Stimulated activated naive CD8-positive, alpha-beta T cell treated with anti-CD3 and anti-CD28 coated beads, Interleukin-15, amount 100 ng/mL, for 72 hours (primary cell): Measurements from ENCODE around the gene SPATS2.
"Not testable (repeated sequence)": the region's sequence is repeated elsewhere in the genome, so short reads cannot be mapped to it uniquely, and the experiment has no call there.

Experiments
- ATAC-seq: fragments of 150-1000 bp; cut with Tn5 transposase; 2 replicates; pipeline ENCODE4 v1.10.0; 2021; ENCODE audit warnings: mild to moderate bottlenecking, moderate library complexity
- DNase-seq, 2 donors: peaks; one replicate each; pipeline ENCODE4 v3.0.0; 2021 to 2022
- H3K27ac Mint-ChIP-seq, 2 donors: one replicate each; pipeline ENCODE4 v1.8.0; 2022; ENCODE audit warnings: mild to moderate bottlenecking in 2 of 2, mixed read lengths in 2 of 2, moderate library complexity in 2 of 2
- H3K27me3 Mint-ChIP-seq: one replicate; pipeline ENCODE4 v1.8.0; 2022; ENCODE audit warnings: mixed read lengths
- H3K4me1 Mint-ChIP-seq: one replicate; pipeline ENCODE4 v1.8.0; 2022; ENCODE audit warnings: mild to moderate bottlenecking, mixed read lengths
- H3K4me3 Mint-ChIP-seq, 2 donors: one replicate each; pipeline ENCODE4 v1.8.0; 2022; ENCODE audit warnings: mild to moderate bottlenecking in 2 of 2, mixed read lengths in 2 of 2, moderate library complexity in 1 of 2
- H3K9me3 Mint-ChIP-seq, 2 donors: one replicate each; pipeline ENCODE4 v1.8.0; 2022; ENCODE audit warnings: mixed read lengths in 2 of 2

Gene SPATS2

GRCh38 chr12:49521389-49521788 is 154.1 kb downstream of the SPATS2 start:
- DNase-seq (no peak), ATAC-seq (no peak)
- H3K9me3 Mint-ChIP-seq = no peaks in the 10 kb centered on the region
- H3K4me1 Mint-ChIP-seq = peaks cover 10% of the 10 kb centered on the region
- no peak overlapping the region for H3K27ac Mint-ChIP-seq
- no peak overlapping the region for H3K4me3 Mint-ChIP-seq
- H3K27me3 Mint-ChIP-seq = no peaks in the 10 kb centered on the region

- H3K9me3 Mint-ChIP-seq = no peaks in the 10 kb centered on the region
- no peak overlapping the region for H3K27ac Mint-ChIP-seq
- H3K4me1 Mint-ChIP-seq = peaks cover 1% of the 10 kb centered on the region
- H3K27me3 Mint-ChIP-seq = no peaks in the 10 kb centered on the region
- H3K4me3 Mint-ChIP-seq = no peak overlapping the region
- ATAC-seq (no peak), DNase-seq (no peak)
These were observed 157.5 kb downstream of the SPATS2 start for GRCh38 chr12:49524660-49525324.

DNA sequence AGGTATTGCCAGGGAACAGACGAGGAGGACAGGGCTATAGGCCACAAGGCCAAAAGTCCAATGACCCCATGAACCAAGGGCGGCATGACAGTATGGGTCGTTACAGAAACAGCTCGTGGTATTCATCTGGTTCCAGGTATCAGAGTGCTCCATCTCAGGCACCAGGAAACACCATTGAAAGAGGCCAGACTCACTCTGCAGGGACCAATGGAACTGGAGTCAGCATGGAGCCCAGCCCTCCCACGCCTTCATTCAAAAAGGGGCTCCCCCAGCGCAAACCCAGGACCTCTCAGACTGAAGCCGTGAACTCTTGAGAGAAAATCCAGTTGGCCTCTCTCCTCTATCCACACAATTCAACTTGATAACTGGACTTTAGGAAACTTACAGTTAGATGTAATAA is 158.7 kb downstream of the SPATS2 start:
- no peak overlapping the region for H3K27ac Mint-ChIP-seq

DNA sequence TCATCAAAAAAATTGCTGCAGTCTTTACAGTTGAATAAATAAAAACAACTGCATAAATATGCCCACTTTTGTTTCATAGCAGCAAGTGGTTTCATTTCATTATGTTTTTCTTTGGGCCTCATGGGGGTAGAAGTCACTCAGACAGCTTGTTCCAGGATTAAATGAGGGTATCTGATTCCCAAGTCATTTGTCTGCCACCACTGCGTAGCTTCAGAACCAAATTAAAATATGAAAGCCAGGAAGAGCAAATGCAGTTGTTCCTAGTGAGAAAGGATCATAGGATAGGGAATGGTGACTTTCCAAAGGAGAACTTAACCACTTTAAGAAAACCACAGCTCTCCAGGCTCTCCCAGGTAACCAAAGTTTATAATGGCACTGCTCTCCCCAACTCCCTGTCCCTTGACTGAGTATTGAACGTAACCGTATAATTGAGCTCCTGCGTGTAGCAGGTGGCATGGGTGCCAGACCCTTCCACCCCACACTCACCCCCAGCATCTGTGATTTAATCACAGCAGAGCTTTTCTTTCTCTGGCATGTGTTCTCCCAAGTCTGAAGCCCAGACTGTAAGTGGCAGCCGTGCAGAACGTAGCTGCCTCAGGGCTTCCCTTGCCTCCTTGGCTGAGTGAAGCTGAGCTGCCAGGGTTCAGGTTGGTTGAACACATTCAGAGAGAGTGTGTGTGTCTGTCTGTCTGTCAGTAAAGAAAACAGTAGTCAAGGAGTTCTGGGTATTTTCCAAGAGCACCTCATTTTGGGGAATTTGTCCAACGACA is 160.3 kb downstream of the SPATS2 start:
- Mint-ChIP-seq H3K27ac (no peak overlapping the region), H3K4me1 (no peaks in the 10 kb centered on the region), H3K4me3 (no peak overlapping the region), H3K9me3 (no peaks in the 10 kb centered on the region), H3K27me3 (no peaks in the 10 kb centered on the region)
- no peak for ATAC-seq
- no peak for DNase-seq

More for the DNA sequence above, 158.7 kb downstream of the SPATS2 start:
- Mint-ChIP-seq H3K4me1 (no peaks in the 10 kb centered on the region), H3K4me3 (no peak overlapping the region), H3K9me3 (no peaks in the 10 kb centered on the region), H3K27me3 (no peaks in the 10 kb centered on the region)
- ATAC-seq (no peak), DNase-seq (no peak)

DNA sequence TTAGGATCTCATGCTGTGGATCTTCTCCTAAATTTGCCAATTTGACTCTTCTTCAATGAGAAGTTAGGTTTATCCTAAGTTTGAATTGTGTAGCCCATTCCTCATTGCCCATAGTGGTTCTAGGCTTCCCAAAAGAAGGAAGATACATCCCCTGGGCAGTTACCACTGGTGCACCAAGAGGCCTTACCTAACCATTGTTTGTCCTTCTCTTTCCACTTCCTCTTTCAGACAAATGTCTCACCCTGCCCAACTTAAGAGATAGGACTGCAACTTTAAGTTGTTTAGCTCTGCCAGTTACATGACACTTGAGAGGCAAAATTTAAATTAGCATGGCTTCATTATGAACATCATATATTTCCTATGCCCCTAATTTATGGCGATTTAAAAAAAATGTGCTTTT is 162.2 kb downstream of the SPATS2 start:
- Mint-ChIP-seq H3K27ac (no peak overlapping the region), H3K4me3 (no peak overlapping the region), H3K9me3 (no peaks in the 10 kb centered on the region), H3K27me3 (no peaks in the 10 kb centered on the region), H3K4me1 (no peaks in the 10 kb centered on the region)
- DNase-seq = no peak
- ATAC-seq = no peak

DNA sequence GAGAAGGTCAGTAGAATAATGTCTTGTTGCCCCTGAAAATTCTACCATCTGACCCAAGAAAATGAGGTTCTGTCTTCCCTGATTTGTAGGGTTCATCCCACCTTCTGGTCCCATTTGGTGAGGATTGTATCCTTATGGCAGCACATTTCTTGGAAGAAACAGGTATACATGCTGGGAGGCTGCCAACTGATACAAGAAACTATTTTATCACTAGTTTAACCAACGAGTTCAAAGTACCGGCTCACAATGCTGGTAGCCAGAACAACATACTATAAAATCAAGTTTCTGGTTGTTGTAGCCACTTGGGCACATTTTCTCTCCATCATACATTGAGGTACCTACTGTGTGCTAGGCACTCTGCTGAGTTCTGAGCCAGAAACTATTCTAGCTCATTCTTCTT is 164.5 kb downstream of the SPATS2 start:
- Mint-ChIP-seq H3K4me1 (no peaks in the 10 kb centered on the region), H3K27ac (no peak overlapping the region), H3K4me3 (no peak overlapping the region), H3K27me3 (peaks cover 16% of the 10 kb centered on the region), H3K9me3 (no peaks in the 10 kb centered on the region)
- no peak for DNase-seq
- ATAC-seq = no peak

DNA sequence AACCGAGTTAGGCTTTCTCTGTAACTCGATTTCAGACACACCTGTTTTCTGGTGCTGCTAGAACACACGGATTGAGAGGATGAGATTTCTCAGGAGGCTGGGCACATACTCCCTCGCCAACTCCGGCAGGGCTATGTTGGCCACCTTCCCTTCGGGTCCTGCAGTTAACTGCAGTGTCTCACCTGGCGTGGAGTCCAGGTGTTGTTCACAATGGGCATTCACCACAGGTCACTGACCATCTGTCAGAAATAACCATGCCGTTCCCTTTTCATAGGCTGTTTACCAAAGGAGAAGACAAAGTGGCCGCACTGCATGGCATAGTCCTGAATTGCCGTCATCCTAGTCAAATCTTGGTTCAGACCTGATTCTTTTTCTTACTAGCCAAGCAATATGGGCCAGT is 166.1 kb downstream of the SPATS2 start:
- no peak for ATAC-seq
- no peaks in the 10 kb centered on the region for H3K9me3 Mint-ChIP-seq
- peaks cover 32% of the 10 kb centered on the region for H3K27me3 Mint-ChIP-seq
- H3K27ac Mint-ChIP-seq = no peak overlapping the region
- no peak overlapping the region for H3K4me3 Mint-ChIP-seq
- no peak for DNase-seq
- H3K4me1 Mint-ChIP-seq = peaks cover 8% of the 10 kb centered on the region

DNA sequence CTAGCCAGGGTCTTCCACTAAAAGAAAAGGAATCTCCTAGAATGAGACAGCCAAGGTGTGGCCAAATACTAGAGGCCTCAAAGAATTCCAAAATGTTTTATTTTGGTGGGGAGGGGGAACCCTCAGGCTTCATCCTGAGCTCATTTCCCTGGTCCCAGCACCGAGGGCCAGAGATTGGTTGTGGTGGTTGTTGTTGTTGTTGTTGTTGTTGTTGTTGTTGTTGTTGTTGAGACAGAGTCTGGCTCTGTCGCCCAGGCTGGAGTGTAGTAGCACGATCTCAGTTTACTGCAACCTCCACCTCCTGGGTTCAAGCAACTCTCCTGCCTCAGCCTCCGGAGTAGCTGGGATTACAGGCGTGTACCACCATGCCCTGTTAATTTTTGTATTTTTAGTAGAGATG is 166.9 kb downstream of the SPATS2 start:
- not testable (repeated sequence) for H3K9me3 Mint-ChIP-seq, H3K4me1 Mint-ChIP-seq, DNase-seq, ATAC-seq, H3K27ac Mint-ChIP-seq, H3K4me3 Mint-ChIP-seq
- H3K27me3 Mint-ChIP-seq = peaks cover 32% of the 10 kb centered on the region

DNA sequence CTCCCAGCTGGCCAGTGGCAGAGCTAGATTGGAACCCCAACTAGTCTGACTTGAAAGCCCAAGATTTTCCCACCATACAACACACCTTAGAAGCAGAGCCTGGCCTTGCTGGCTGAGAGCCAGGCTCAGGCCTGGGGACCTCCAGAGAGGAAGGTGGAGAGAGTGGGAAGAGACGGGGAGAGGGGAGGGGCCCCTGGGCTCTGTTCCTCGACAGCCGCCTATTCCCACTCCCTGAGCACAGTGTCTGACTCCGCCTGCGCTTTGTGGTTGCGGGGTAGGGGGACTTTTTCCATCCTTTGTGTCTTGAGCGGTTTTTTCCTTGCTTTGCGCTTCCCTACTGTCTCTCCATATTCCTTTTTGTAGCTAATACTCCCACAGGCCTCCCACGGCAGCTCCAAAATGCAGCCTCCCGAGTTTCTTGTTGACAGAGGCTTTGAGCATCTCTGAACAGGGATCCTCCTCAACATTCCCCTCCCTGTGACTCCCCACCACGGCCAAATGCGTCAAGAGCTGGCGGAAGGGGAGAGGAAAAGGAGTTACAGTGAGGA is 167.5 kb downstream of the SPATS2 start:
- no peak overlapping the region for H3K4me3 Mint-ChIP-seq
- no peaks in the 10 kb centered on the region for H3K9me3 Mint-ChIP-seq
- ATAC-seq (no peak), DNase-seq (no peak)
- no peak overlapping the region for H3K27ac Mint-ChIP-seq
- peaks cover 38% of the 10 kb centered on the region for H3K27me3 Mint-ChIP-seq
- peaks cover 13% of the 10 kb centered on the region for H3K4me1 Mint-ChIP-seq

DNA sequence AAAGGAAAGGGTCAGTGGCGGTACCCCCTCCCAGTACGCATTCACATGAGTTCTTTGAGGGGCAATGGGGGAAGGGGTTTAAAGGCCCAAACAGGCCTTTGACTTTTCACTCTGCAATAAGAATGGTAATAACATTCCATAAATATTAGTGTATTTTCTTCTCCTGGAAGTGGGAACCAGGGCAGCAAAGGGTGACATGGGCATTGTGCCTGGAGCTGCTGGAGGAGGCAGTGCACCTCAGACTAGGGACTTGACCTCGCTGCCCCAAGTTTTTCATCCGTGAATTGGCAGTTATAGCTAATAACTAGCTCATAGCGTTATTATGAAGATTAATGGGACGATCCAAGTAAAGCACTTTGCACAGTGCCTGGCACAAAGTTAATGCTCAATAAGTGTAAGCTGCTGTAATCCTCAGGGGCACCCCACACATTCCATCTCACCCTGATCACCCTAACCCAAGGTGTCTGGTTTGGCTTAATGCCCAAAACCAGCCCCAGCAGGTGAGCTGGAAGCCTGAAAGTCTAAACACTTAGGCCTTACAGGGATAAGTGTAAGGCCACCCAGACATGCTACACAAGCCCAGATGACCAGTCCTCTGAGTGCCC is 168.8 kb downstream of the SPATS2 start:
- DNase-seq (no peak), ATAC-seq (no peak)
- no peaks in the 10 kb centered on the region for H3K9me3 Mint-ChIP-seq
- H3K27ac Mint-ChIP-seq = no peak overlapping the region
- H3K4me1 Mint-ChIP-seq = peaks cover 25% of the 10 kb centered on the region
- H3K27me3 Mint-ChIP-seq = peaks cover 50% of the 10 kb centered on the region
- no peak overlapping the region for H3K4me3 Mint-ChIP-seq

DNA sequence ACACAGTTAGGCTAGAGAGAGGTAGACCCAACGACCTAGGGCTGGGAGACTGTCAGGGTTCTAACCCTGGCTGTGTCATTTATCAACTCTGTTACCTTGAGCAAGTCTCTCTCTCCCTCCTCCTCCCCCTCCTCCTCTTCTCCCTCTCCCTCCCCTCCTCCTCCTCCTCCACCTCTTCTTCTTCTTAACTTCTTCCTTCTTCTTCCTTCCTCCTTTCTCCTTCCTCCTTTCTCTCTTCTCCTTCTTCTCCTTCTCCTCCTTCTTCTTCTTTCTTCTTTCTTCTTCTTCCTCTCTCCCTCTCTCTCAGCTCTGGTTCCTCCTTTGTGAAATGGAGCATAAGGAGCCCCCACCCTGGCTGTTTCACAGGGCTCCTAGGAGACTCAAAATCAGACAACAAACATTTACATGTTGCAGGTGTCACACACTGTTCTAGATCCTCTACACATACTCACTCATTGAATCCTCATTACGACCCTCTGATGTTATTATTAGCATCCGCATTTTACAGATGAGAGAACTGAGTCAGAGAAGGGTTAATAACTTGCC is 169.3 kb downstream of the SPATS2 start:
- no peak for DNase-seq
- ATAC-seq = no peak
- Mint-ChIP-seq H3K27ac (no peak overlapping the region), H3K4me3 (no peak overlapping the region), H3K4me1 (peaks cover 30% of the 10 kb centered on the region), H3K27me3 (peaks cover 56% of the 10 kb centered on the region), H3K9me3 (no peaks in the 10 kb centered on the region)

GRCh38 chr12:49537231-49537751 is 170.0 kb downstream of the SPATS2 start:
- Mint-ChIP-seq H3K27me3 (peaks cover 56% of the 10 kb centered on the region), H3K9me3 (no peaks in the 10 kb centered on the region), H3K27ac (no peak overlapping the region), H3K4me1 (peaks cover 34% of the 10 kb centered on the region), H3K4me3 (peak overlapping the region; percentile 81 to 85)
- DNase-seq (no peak), ATAC-seq (no peak)

- H3K9me3 Mint-ChIP-seq = no peaks in the 10 kb centered on the region
- H3K27me3 Mint-ChIP-seq = peaks cover 56% of the 10 kb centered on the region
- DNase-seq (peak in 1 of 2 donors; percentile 35), ATAC-seq (peak; percentile 33)
- H3K4me1 Mint-ChIP-seq = peaks cover 41% of the 10 kb centered on the region
- H3K4me3 Mint-ChIP-seq = peak overlapping the region; percentile 81 to 85
- no peak overlapping the region for H3K27ac Mint-ChIP-seq
These were observed 170.7 kb downstream of the SPATS2 start for GRCh38 chr12:49537752-49538509.

DNA sequence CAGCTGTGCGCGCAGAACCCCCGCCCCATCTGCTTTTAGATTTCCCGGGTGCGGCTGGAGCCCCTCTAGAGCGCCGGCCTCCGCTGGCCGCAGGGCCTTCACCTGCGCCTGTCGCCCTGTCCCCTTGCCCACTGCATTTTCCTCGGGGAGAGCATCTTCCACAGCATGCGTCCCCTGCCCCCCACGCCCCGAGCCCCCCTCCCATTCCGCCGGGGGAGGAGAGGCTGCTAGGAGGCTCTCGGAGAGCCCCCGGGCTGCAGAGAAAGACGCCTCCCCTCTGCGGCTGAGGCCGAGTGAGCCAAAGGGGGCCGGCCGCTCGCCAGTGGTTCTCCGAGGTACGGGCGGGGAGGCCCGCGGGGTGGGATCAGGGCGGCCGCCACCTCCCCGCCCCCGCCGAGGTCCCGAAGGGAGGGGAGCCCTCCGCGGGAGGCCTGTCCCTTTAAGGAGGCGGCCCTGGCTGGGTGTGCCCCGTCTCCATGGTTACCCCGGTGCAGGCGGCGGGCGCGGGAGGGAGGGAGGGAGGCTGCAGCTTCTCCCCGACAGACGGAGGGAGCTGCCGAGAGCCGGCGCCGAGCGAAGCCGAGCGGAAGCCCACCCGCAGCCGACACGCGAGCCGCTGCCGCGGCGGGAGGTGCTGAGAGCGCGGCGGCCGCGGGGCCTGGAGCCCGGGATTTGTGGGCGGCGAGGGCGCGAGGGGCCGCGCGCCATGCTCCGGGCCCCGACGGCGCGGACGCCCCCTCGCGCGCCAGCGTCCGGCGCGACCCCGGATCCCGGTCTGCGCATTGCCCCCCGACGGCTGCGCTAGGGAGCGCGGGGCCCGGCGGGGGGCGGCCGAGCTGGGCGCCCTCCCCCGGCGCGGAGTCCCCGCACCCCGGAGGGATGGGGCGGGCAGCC is 171.5 kb downstream of the SPATS2 start, which contains the start of gene KCNH3:
Gene KCNH3, plus strand, starts transcription at position 521 of the 894 bp plus-strand sequence. CDS start 387 bp downstream, outside the sequence.
- peak within 1 kb of the TSS; percentile 78 to 81 for H3K4me3 Mint-ChIP-seq
- H3K4me1 Mint-ChIP-seq = peaks cover 49% of the 10 kb centered on the region
- H3K27ac Mint-ChIP-seq = no peak within 1 kb of the TSS
- peaks cover 56% of the 10 kb centered on the region for H3K27me3 Mint-ChIP-seq
- H3K9me3 Mint-ChIP-seq = no peaks in the 10 kb centered on the region
- ATAC-seq (peak; percentile 90), DNase-seq (peak; percentile 77)
